Erythroblast (primary cell): ENCODE measurements around the gene CPLANE1.

ENCODE experiments used
- GATA1 ChIP-seq: IDR thresholded peaks from 2 replicates; pipeline ENCODE4 v1.6.1; 2011; ENCODE audit warnings: low read depth, mild to moderate bottlenecking, control low read depth, low read length, moderate library complexity
- POLR2A ChIP-seq: IDR thresholded peaks from 2 replicates; pipeline ENCODE4 v1.6.1; 2011; ENCODE audit warnings: mild to moderate bottlenecking, low read length

GRCh38 chr5:37090781-37091180 lies 158.4 kb downstream of the CPLANE1 start:
- TF ChIP-seq POLR2A (no peak), GATA1 (no peak)
